Immature natural killer cell (primary cell): Measurements from ENCODE around the gene KRTAP5-2. TPM values are rescaled to one million over a fixed set of nuclear protein-coding genes. Genes with fewer than 3 reads are reported as not detected.
A peak's percentile ranks its signal among the peaks of the same experiment; 100 is the strongest.
"Not testable (repeated sequence)": the region's sequence is repeated elsewhere in the genome, so short reads cannot be mapped to it uniquely, and the experiment has no call there.

Experiments used
- DNase-seq, 3 donors: peaks; one replicate each; pipeline ENCODE4 v3.0.0; 2022; ENCODE audit warnings: mixed read lengths in 1 of 3
- H3K27ac Mint-ChIP-seq, 6 donors: one replicate each; pipeline ENCODE4 v1.8.0; 2020; ENCODE audit warnings: mixed read lengths in 6 of 6, mild to moderate bottlenecking in 5 of 6, inconsistent platforms in 4 of 6, moderate library complexity in 3 of 6
- H3K27me3 Mint-ChIP-seq, 3 donors: one replicate each; pipeline ENCODE4 v1.8.0; 2020 to 2021; ENCODE audit warnings: low read depth in 3 of 3, mild to moderate bottlenecking in 3 of 3, mixed read lengths in 3 of 3, moderate library complexity in 3 of 3, inconsistent platforms in 1 of 3
- H3K36me3 Mint-ChIP-seq, 3 donors: one replicate each; pipeline ENCODE4 v1.8.0; 2020; ENCODE audit warnings: mixed read lengths in 3 of 3, inconsistent platforms in 2 of 3, mild to moderate bottlenecking in 2 of 3
- H3K4me1 Mint-ChIP-seq, 2 donors: one replicate each; pipeline ENCODE4 v1.8.0; 2020; ENCODE audit warnings: inconsistent platforms in 2 of 2, mild to moderate bottlenecking in 2 of 2, mixed read lengths in 2 of 2, moderate library complexity in 1 of 2
- H3K4me3 Mint-ChIP-seq, 5 donors: one replicate each; pipeline ENCODE4 v1.8.0; 2020; ENCODE audit warnings: mild to moderate bottlenecking in 5 of 5, mixed read lengths in 5 of 5, inconsistent platforms in 3 of 5, moderate library complexity in 3 of 5
- H3K9me3 Mint-ChIP-seq, 6 donors: one replicate each; pipeline ENCODE4 v1.8.0; 2020; ENCODE audit warnings: mild to moderate bottlenecking in 6 of 6, mixed read lengths in 6 of 6, inconsistent platforms in 4 of 6, moderate library complexity in 3 of 6
- polyA plus RNA-seq, 3 donors: library from polyadenylated mRNA; unstranded; fragments of 300-500 nt; fragmentation: Illumina TruSeq; gene quantifications; one replicate each; pipeline ENCODE4 v1.2.3, GENCODE V29; 2021

The KRTAP5-2 gene
- polyA plus RNA-seq, 3 donors from 2014 or later, result not detected

- Mint-ChIP-seq H3K4me3 (no peak overlapping the region), H3K27ac (no peak overlapping the region), H3K4me1 (peaks cover 1 to 5% of the 10 kb centered on the region in 2 donors), H3K36me3 (no peaks in the 10 kb centered on the region), H3K27me3 (peaks cover 4 to 15% (median 4%) of the 10 kb centered on the region in 3 donors), H3K9me3 (no peaks in the 10 kb centered on the region)
- no peak for DNase-seq
Observed at GRCh38 chr11:1618231-1618630, 20.1 kb upstream of the KRTAP5-2 start.

GRCh38 chr11:1608363-1608762 is 10.3 kb upstream of the KRTAP5-2 start, which contains the start of gene KRTAP5-3:
KRTAP5-3 (minus strand) TSS chr11:1608463; CDS start chr11:1608385, 78 bp downstream.
- no peak within 1 kb of the TSS for H3K27ac Mint-ChIP-seq
- no peaks in the 10 kb centered on the region for H3K36me3 Mint-ChIP-seq
- no peaks in the 10 kb centered on the region for H3K4me1 Mint-ChIP-seq
- no peak within 1 kb of the TSS for H3K4me3 Mint-ChIP-seq
- DNase-seq, result no peak
- peaks cover 2 to 15% (median 4%) of the 10 kb centered on the region in 3 donors for H3K27me3 Mint-ChIP-seq
- peaks cover 0 to 2% (median 0%) of the 10 kb centered on the region in 6 donors for H3K9me3 Mint-ChIP-seq

GRCh38 chr11:1607901-1608300 is 9.8 kb upstream of the KRTAP5-2 start:
- not testable (repeated sequence) for H3K9me3 Mint-ChIP-seq, H3K4me1 Mint-ChIP-seq, DNase-seq, H3K36me3 Mint-ChIP-seq, H3K4me3 Mint-ChIP-seq, H3K27ac Mint-ChIP-seq
- peaks cover 0 to 18% (median 2%) of the 10 kb centered on the region in 3 donors for H3K27me3 Mint-ChIP-seq

GRCh38 chr11:1607156-1607845 is 9.2 kb upstream of the KRTAP5-2 start:
- H3K4me1 Mint-ChIP-seq, DNase-seq, H3K27ac Mint-ChIP-seq, H3K4me3 Mint-ChIP-seq, H3K36me3 Mint-ChIP-seq, H3K9me3 Mint-ChIP-seq: not testable (repeated sequence)
- H3K27me3 Mint-ChIP-seq, result peaks cover 0 to 21% (median 2%) of the 10 kb centered on the region in 3 donors

- Mint-ChIP-seq H3K27ac (peak overlapping the region in 1 of 6 donors; percentile 37), H3K27me3 (peaks cover 0 to 24% (median 3%) of the 10 kb centered on the region in 3 donors), H3K4me3 (peak overlapping the region in 2 of 5 donors; percentile 13 to 44)
- not testable (repeated sequence) for H3K4me1 Mint-ChIP-seq, H3K36me3 Mint-ChIP-seq, H3K9me3 Mint-ChIP-seq, DNase-seq
Observed at GRCh38 chr11:1605923-1606322, 7.8 kb upstream of the KRTAP5-2 start.

- Mint-ChIP-seq H3K36me3 (no peaks in the 10 kb centered on the region), H3K4me1 (no peaks in the 10 kb centered on the region), H3K4me3 (no peak overlapping the region), H3K9me3 (no peaks in the 10 kb centered on the region), H3K27ac (no peak overlapping the region), H3K27me3 (peaks cover 1 to 24% (median 5%) of the 10 kb centered on the region in 3 donors)
- DNase-seq, result no peak
Observed at GRCh38 chr11:1604711-1605110, 6.6 kb upstream of the KRTAP5-2 start.

- H3K36me3 Mint-ChIP-seq, result no peaks in the 10 kb centered on the region
- peaks cover 1 to 24% (median 6%) of the 10 kb centered on the region in 3 donors for H3K27me3 Mint-ChIP-seq
- no peaks in the 10 kb centered on the region for H3K9me3 Mint-ChIP-seq
- DNase-seq, result no peak
- no peak overlapping the region for H3K27ac Mint-ChIP-seq
- no peak overlapping the region for H3K4me3 Mint-ChIP-seq
- H3K4me1 Mint-ChIP-seq, result no peaks in the 10 kb centered on the region
Observed at GRCh38 chr11:1604181-1604580, 6.1 kb upstream of the KRTAP5-2 start.

GRCh38 chr11:1603629-1604028 is 5.5 kb upstream of the KRTAP5-2 start:
- no peaks in the 10 kb centered on the region for H3K4me1 Mint-ChIP-seq
- no peaks in the 10 kb centered on the region for H3K36me3 Mint-ChIP-seq
- DNase-seq, result no peak
- H3K27ac Mint-ChIP-seq, result no peak overlapping the region
- peaks cover 1 to 24% (median 6%) of the 10 kb centered on the region in 3 donors for H3K27me3 Mint-ChIP-seq
- no peak overlapping the region for H3K4me3 Mint-ChIP-seq
- no peaks in the 10 kb centered on the region for H3K9me3 Mint-ChIP-seq

- H3K4me3 Mint-ChIP-seq, H3K4me1 Mint-ChIP-seq, H3K9me3 Mint-ChIP-seq, H3K36me3 Mint-ChIP-seq, DNase-seq, H3K27ac Mint-ChIP-seq: not testable (repeated sequence)
- H3K27me3 Mint-ChIP-seq, result peaks cover 1 to 21% (median 9%) of the 10 kb centered on the region in 3 donors
Observed at GRCh38 chr11:1601663-1602062, 3.6 kb upstream of the KRTAP5-2 start.

- Mint-ChIP-seq H3K36me3 (no peaks in the 10 kb centered on the region), H3K27me3 (peaks cover 1 to 19% (median 8%) of the 10 kb centered on the region in 3 donors), H3K4me1 (no peaks in the 10 kb centered on the region), H3K9me3 (no peaks in the 10 kb centered on the region), H3K4me3 (no peak overlapping the region), H3K27ac (no peak overlapping the region)
- DNase-seq, result no peak
Observed at GRCh38 chr11:1600626-1601025, 2.5 kb upstream of the KRTAP5-2 start.

- Mint-ChIP-seq H3K4me1 (no peaks in the 10 kb centered on the region), H3K4me3 (no peak overlapping the region), H3K9me3 (no peaks in the 10 kb centered on the region), H3K27ac (no peak overlapping the region), H3K36me3 (no peaks in the 10 kb centered on the region), H3K27me3 (peaks cover 1 to 23% (median 13%) of the 10 kb centered on the region in 3 donors)
- no peak for DNase-seq
Observed at GRCh38 chr11:1598816-1599215, 722 bp upstream of the KRTAP5-2 start.

- not testable (repeated sequence) for H3K4me3 Mint-ChIP-seq, H3K27ac Mint-ChIP-seq, DNase-seq, H3K4me1 Mint-ChIP-seq, H3K36me3 Mint-ChIP-seq, H3K9me3 Mint-ChIP-seq
- peaks cover 1 to 23% (median 13%) of the 10 kb centered on the region in 3 donors for H3K27me3 Mint-ChIP-seq
Observed at GRCh38 chr11:1598406-1598805, 312 bp upstream of the KRTAP5-2 start.

GRCh38 chr11:1597331-1597993 is 632 bp downstream of the KRTAP5-2 start:
- DNase-seq, result no peak
- Mint-ChIP-seq H3K4me1 (no peaks in the 10 kb centered on the region), H3K36me3 (no peaks in the 10 kb centered on the region), H3K27ac (no peak overlapping the region), H3K27me3 (peaks cover 1 to 18% (median 13%) of the 10 kb centered on the region in 3 donors), H3K4me3 (no peak overlapping the region), H3K9me3 (no peaks in the 10 kb centered on the region)

- H3K9me3 Mint-ChIP-seq, H3K27ac Mint-ChIP-seq, H3K36me3 Mint-ChIP-seq, H3K4me3 Mint-ChIP-seq, DNase-seq, H3K4me1 Mint-ChIP-seq: not testable (repeated sequence)
- peaks cover 1 to 13% (median 11%) of the 10 kb centered on the region in 3 donors for H3K27me3 Mint-ChIP-seq
Observed at GRCh38 chr11:1596576-1597121, 1.4 kb downstream of the KRTAP5-2 start.
